ENCODE measurements around the gene RFTN1. TPM values are rescaled to one million over a fixed set of nuclear protein-coding genes. Genes with fewer than 3 reads are reported as not detected.

The RFTN1 gene
- total RNA-seq, 1 donor from 2014 or later = 93.7 TPM

GRCh38 chr3:16329036-16329825 lies 184.3 kb downstream of the RFTN1 start:
- Mint-ChIP-seq H3K27ac (no peak overlapping the region), H3K9me3 (peaks cover 17% of the 10 kb centered on the region), H3K4me3 (ENCODE audit: low read depth) (no peak overlapping the region), H3K36me3 (ENCODE audit: low read depth) (peaks cover 83% of the 10 kb centered on the region), H3K27me3 (ENCODE audit: low read depth) (no peaks in the 10 kb centered on the region), H3K4me1 (ENCODE audit: low read depth) (peaks cover 4% of the 10 kb centered on the region)
- no peak for DNase-seq (ENCODE audit: low spot score)
- intact Hi-C loops (cut with micrococcal nuclease) = no loop called here

GRCh38 chr3:16328124-16328523 lies 185.4 kb downstream of the RFTN1 start:
- H3K36me3 Mint-ChIP-seq (ENCODE audit: low read depth) = peaks cover 84% of the 10 kb centered on the region
- intact Hi-C loops (cut with micrococcal nuclease) = no loop called here
- peaks cover 4% of the 10 kb centered on the region for H3K4me1 Mint-ChIP-seq (ENCODE audit: low read depth)
- H3K27ac Mint-ChIP-seq = no peak overlapping the region
- peaks cover 17% of the 10 kb centered on the region for H3K9me3 Mint-ChIP-seq
- DNase-seq (ENCODE audit: low spot score) = no peak
- no peak overlapping the region for H3K4me3 Mint-ChIP-seq (ENCODE audit: low read depth)
- no peaks in the 10 kb centered on the region for H3K27me3 Mint-ChIP-seq (ENCODE audit: low read depth)

- H3K36me3 Mint-ChIP-seq (ENCODE audit: low read depth) = peaks cover 80% of the 10 kb centered on the region
- peaks cover 6% of the 10 kb centered on the region for H3K9me3 Mint-ChIP-seq
- H3K4me3 Mint-ChIP-seq (ENCODE audit: low read depth) = no peak overlapping the region
- H3K27ac Mint-ChIP-seq = peak overlapping the region; percentile 4
- DNase-seq (ENCODE audit: low spot score) = no peak
- peaks cover 4% of the 10 kb centered on the region for H3K4me1 Mint-ChIP-seq (ENCODE audit: low read depth)
- intact Hi-C loops (cut with micrococcal nuclease) = no loop called here
- H3K27me3 Mint-ChIP-seq (ENCODE audit: low read depth) = no peaks in the 10 kb centered on the region
These were observed 186.7 kb downstream of the RFTN1 start for GRCh38 chr3:16326724-16327349.

- peaks cover 80% of the 10 kb centered on the region for H3K36me3 Mint-ChIP-seq (ENCODE audit: low read depth)
- no peak overlapping the region for H3K4me3 Mint-ChIP-seq (ENCODE audit: low read depth)
- no peak overlapping the region for H3K27ac Mint-ChIP-seq
- intact Hi-C loops (cut with micrococcal nuclease) = no loop called here
- DNase-seq (ENCODE audit: low spot score) = no peak
- no peaks in the 10 kb centered on the region for H3K27me3 Mint-ChIP-seq (ENCODE audit: low read depth)
- H3K4me1 Mint-ChIP-seq (ENCODE audit: low read depth) = peaks cover 7% of the 10 kb centered on the region
- no peaks in the 10 kb centered on the region for H3K9me3 Mint-ChIP-seq
These were observed 187.6 kb downstream of the RFTN1 start for GRCh38 chr3:16325850-16326249.

GRCh38 chr3:16323737-16324136 lies 189.8 kb downstream of the RFTN1 start:
- peaks cover 81% of the 10 kb centered on the region for H3K36me3 Mint-ChIP-seq (ENCODE audit: low read depth)

GRCh38 chr3:16322189-16322588 lies 191.3 kb downstream of the RFTN1 start:
- no peak overlapping the region for H3K27ac Mint-ChIP-seq
- no peaks in the 10 kb centered on the region for H3K27me3 Mint-ChIP-seq (ENCODE audit: low read depth)
- intact Hi-C loops (cut with micrococcal nuclease) = no loop called here
- H3K4me1 Mint-ChIP-seq (ENCODE audit: low read depth) = peaks cover 38% of the 10 kb centered on the region
- H3K36me3 Mint-ChIP-seq (ENCODE audit: low read depth) = peaks cover 83% of the 10 kb centered on the region
- no peaks in the 10 kb centered on the region for H3K9me3 Mint-ChIP-seq
- DNase-seq (ENCODE audit: low spot score) = no peak
- no peak overlapping the region for H3K4me3 Mint-ChIP-seq (ENCODE audit: low read depth)

More at GRCh38 chr3:16323737-16324136, 189.8 kb downstream of the RFTN1 start:
- intact Hi-C loops (cut with micrococcal nuclease) = no loop called here
- Mint-ChIP-seq H3K4me1 (ENCODE audit: low read depth) (peaks cover 26% of the 10 kb centered on the region), H3K27ac (no peak overlapping the region), H3K4me3 (ENCODE audit: low read depth) (no peak overlapping the region), H3K9me3 (no peaks in the 10 kb centered on the region), H3K27me3 (ENCODE audit: low read depth) (no peaks in the 10 kb centered on the region)
- DNase-seq (ENCODE audit: low spot score) = no peak

GRCh38 chr3:16320711-16321110 lies 192.8 kb downstream of the RFTN1 start:
- no peak overlapping the region for H3K4me3 Mint-ChIP-seq (ENCODE audit: low read depth)
- H3K9me3 Mint-ChIP-seq = no peaks in the 10 kb centered on the region
- peaks cover 85% of the 10 kb centered on the region for H3K36me3 Mint-ChIP-seq (ENCODE audit: low read depth)
- no peaks in the 10 kb centered on the region for H3K27me3 Mint-ChIP-seq (ENCODE audit: low read depth)
- peak overlapping the region; percentile 29 for H3K27ac Mint-ChIP-seq
- DNase-seq (ENCODE audit: low spot score) = no peak
- intact Hi-C loops (cut with micrococcal nuclease) = no loop called here
- peaks cover 48% of the 10 kb centered on the region for H3K4me1 Mint-ChIP-seq (ENCODE audit: low read depth)

- Mint-ChIP-seq H3K27ac (peak overlapping the region; percentile 67), H3K9me3 (no peaks in the 10 kb centered on the region), H3K27me3 (ENCODE audit: low read depth) (no peaks in the 10 kb centered on the region), H3K4me1 (ENCODE audit: low read depth) (peaks cover 48% of the 10 kb centered on the region), H3K36me3 (ENCODE audit: low read depth) (peaks cover 85% of the 10 kb centered on the region), H3K4me3 (ENCODE audit: low read depth) (no peak overlapping the region)
- intact Hi-C loops (cut with micrococcal nuclease) = loop anchor here (1.0 kb wide), 4 partner anchors 10 to 231 kb away; no protein-coding TSS in a partner anchor
- no peak for DNase-seq (ENCODE audit: low spot score)
These were observed 193.8 kb downstream of the RFTN1 start for GRCh38 chr3:16319723-16320122.

GRCh38 chr3:16319307-16319706 lies 194.2 kb downstream of the RFTN1 start:
- H3K4me1 Mint-ChIP-seq (ENCODE audit: low read depth) = peaks cover 49% of the 10 kb centered on the region
- peak overlapping the region; percentile 67 for H3K27ac Mint-ChIP-seq
- H3K4me3 Mint-ChIP-seq (ENCODE audit: low read depth) = no peak overlapping the region
- H3K27me3 Mint-ChIP-seq (ENCODE audit: low read depth) = no peaks in the 10 kb centered on the region
- no peaks in the 10 kb centered on the region for H3K9me3 Mint-ChIP-seq
- intact Hi-C loops (cut with micrococcal nuclease) = loop anchor here (1.0 kb wide), 4 partner anchors 10 to 231 kb away; no protein-coding TSS in a partner anchor
- DNase-seq (ENCODE audit: low spot score) = peak; percentile 72
- peaks cover 86% of the 10 kb centered on the region for H3K36me3 Mint-ChIP-seq (ENCODE audit: low read depth)

GRCh38 chr3:16318176-16318575 lies 195.3 kb downstream of the RFTN1 start:
- H3K4me3 Mint-ChIP-seq (ENCODE audit: low read depth) = no peak overlapping the region
- no peak overlapping the region for H3K27ac Mint-ChIP-seq
- H3K27me3 Mint-ChIP-seq (ENCODE audit: low read depth) = no peaks in the 10 kb centered on the region
- peaks cover 57% of the 10 kb centered on the region for H3K4me1 Mint-ChIP-seq (ENCODE audit: low read depth)
- H3K36me3 Mint-ChIP-seq (ENCODE audit: low read depth) = peaks cover 88% of the 10 kb centered on the region
- H3K9me3 Mint-ChIP-seq = no peaks in the 10 kb centered on the region
- intact Hi-C loops (cut with micrococcal nuclease) = no loop called here
- DNase-seq (ENCODE audit: low spot score) = no peak

GRCh38 chr3:16317561-16317945 lies 195.9 kb downstream of the RFTN1 start:
- Mint-ChIP-seq H3K9me3 (no peaks in the 10 kb centered on the region), H3K4me3 (ENCODE audit: low read depth) (no peak overlapping the region), H3K36me3 (ENCODE audit: low read depth) (peaks cover 90% of the 10 kb centered on the region), H3K27ac (no peak overlapping the region), H3K4me1 (ENCODE audit: low read depth) (peaks cover 61% of the 10 kb centered on the region), H3K27me3 (ENCODE audit: low read depth) (no peaks in the 10 kb centered on the region)
- intact Hi-C loops (cut with micrococcal nuclease) = no loop called here
- no peak for DNase-seq (ENCODE audit: low spot score)

- no peak for DNase-seq (ENCODE audit: low spot score)
- H3K9me3 Mint-ChIP-seq = no peaks in the 10 kb centered on the region
- peaks cover 67% of the 10 kb centered on the region for H3K4me1 Mint-ChIP-seq (ENCODE audit: low read depth)
- no peak overlapping the region for H3K4me3 Mint-ChIP-seq (ENCODE audit: low read depth)
- intact Hi-C loops (cut with micrococcal nuclease) = no loop called here
- peaks cover 90% of the 10 kb centered on the region for H3K36me3 Mint-ChIP-seq (ENCODE audit: low read depth)
- no peak overlapping the region for H3K27ac Mint-ChIP-seq
- no peaks in the 10 kb centered on the region for H3K27me3 Mint-ChIP-seq (ENCODE audit: low read depth)
These were observed 196.5 kb downstream of the RFTN1 start for GRCh38 chr3:16316847-16317560.

GRCh38 chr3:16316396-16316795 lies 197.1 kb downstream of the RFTN1 start:
- H3K4me3 Mint-ChIP-seq (ENCODE audit: low read depth) = no peak overlapping the region
- no peak overlapping the region for H3K27ac Mint-ChIP-seq

More at GRCh38 chr3:16316396-16316795, 197.1 kb downstream of the RFTN1 start:
- DNase-seq (ENCODE audit: low spot score) = no peak
- Mint-ChIP-seq H3K4me1 (ENCODE audit: low read depth) (peaks cover 73% of the 10 kb centered on the region), H3K36me3 (ENCODE audit: low read depth) (peaks cover 90% of the 10 kb centered on the region), H3K27me3 (ENCODE audit: low read depth) (no peaks in the 10 kb centered on the region), H3K9me3 (no peaks in the 10 kb centered on the region)
- intact Hi-C loops (cut with micrococcal nuclease) = no loop called here
